Testis (tissue), 2 donors: ENCODE data around the gene TEX51.

Source experiments
- POLR2A ChIP-seq: fragments of 450-650 bp; IDR thresholded peaks from one replicate; pipeline ENCODE4 v1.6.1; 2017; ENCODE audit warnings: antibody characterized with exemption, mild to moderate bottlenecking, moderate library complexity
- TF ChIP-seq, protein P1 (sequence below), 3 experiments: fragments of 450-650 bp in 2 of 3; fragments of 200-600 bp in 1 of 3; sonication (generic) in 1 of 3; IDR thresholded peaks; one replicate each; pipeline ENCODE4 v1.5.1; 2016 to 2019; ENCODE audit warnings: antibody characterized with exemption in 3 of 3, mild to moderate bottlenecking in 2 of 3, moderate library complexity in 1 of 3

- TF ChIP-seq, protein P1, sequence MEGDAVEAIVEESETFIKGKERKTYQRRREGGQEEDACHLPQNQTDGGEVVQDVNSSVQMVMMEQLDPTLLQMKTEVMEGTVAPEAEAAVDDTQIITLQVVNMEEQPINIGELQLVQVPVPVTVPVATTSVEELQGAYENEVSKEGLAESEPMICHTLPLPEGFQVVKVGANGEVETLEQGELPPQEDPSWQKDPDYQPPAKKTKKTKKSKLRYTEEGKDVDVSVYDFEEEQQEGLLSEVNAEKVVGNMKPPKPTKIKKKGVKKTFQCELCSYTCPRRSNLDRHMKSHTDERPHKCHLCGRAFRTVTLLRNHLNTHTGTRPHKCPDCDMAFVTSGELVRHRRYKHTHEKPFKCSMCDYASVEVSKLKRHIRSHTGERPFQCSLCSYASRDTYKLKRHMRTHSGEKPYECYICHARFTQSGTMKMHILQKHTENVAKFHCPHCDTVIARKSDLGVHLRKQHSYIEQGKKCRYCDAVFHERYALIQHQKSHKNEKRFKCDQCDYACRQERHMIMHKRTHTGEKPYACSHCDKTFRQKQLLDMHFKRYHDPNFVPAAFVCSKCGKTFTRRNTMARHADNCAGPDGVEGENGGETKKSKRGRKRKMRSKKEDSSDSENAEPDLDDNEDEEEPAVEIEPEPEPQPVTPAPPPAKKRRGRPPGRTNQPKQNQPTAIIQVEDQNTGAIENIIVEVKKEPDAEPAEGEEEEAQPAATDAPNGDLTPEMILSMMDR (IDR thresholded peaks at IDR 0.05) = no peak
- no peak for TF ChIP-seq POLR2A
These were observed 9.0 kb downstream of the TEX51 start for GRCh38 chr2:126907671-126908070.
